ENCODE data around the gene PNKD.

GRCh38 chr2:218300141-218300540, 29.8 kb downstream of the PNKD start:
- TF ChIP-seq CTCF (IDR thresholded peaks at IDR 0.05; ENCODE audit: insufficient read depth, low read length) (no peak), POLR2AphosphoS5 (IDR thresholded peaks at IDR 0.05; ENCODE audit: low read depth) (no peak)
